ENCODE results near the gene C2CD5.

GRCh38 chr12:22481547-22482104 lies 62.7 kb downstream of the C2CD5 start:
- TF ChIP-seq EP300 (IDR thresholded peaks at IDR 0.05; ENCODE audit: borderline replicate concordance): peak; percentile 76
- TF ChIP-seq MAX (IDR thresholded peaks at IDR 0.05): no peak
- no peak for TF ChIP-seq RAD21 (IDR thresholded peaks at IDR 0.05; ENCODE audit: low read depth)
- peak; percentile 41; the same call in 1 of the 2 replicates for TF ChIP-seq FOXM1 (IDR thresholded peaks at IDR 0.05; ENCODE audit: borderline replicate concordance, low read depth)

All from Ishikawa (cell line).